ENCODE data around the gene KLF1. TPM values are rescaled to one million over a fixed set of nuclear protein-coding genes. Genes with fewer than 3 reads are reported as not detected.

KLF1 gene
- total RNA-seq, 1 donor from 2014 or later = not detected

GRCh38 chr19:12868540-12869112, 18.4 kb downstream of the KLF1 start:
- H3K27me3 Mint-ChIP-seq (ENCODE audit: unreplicated experiment) = peaks cover 19% of the 10 kb centered on the region
- no peak for DNase-seq
- no peak overlapping the region for H3K4me3 Mint-ChIP-seq (ENCODE audit: unreplicated experiment)
- TF ChIP-seq, protein P1, sequence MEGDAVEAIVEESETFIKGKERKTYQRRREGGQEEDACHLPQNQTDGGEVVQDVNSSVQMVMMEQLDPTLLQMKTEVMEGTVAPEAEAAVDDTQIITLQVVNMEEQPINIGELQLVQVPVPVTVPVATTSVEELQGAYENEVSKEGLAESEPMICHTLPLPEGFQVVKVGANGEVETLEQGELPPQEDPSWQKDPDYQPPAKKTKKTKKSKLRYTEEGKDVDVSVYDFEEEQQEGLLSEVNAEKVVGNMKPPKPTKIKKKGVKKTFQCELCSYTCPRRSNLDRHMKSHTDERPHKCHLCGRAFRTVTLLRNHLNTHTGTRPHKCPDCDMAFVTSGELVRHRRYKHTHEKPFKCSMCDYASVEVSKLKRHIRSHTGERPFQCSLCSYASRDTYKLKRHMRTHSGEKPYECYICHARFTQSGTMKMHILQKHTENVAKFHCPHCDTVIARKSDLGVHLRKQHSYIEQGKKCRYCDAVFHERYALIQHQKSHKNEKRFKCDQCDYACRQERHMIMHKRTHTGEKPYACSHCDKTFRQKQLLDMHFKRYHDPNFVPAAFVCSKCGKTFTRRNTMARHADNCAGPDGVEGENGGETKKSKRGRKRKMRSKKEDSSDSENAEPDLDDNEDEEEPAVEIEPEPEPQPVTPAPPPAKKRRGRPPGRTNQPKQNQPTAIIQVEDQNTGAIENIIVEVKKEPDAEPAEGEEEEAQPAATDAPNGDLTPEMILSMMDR (IDR thresholded peaks at IDR 0.05; ENCODE audit: partially characterized antibody, unreplicated experiment) = no peak
- H3K4me1 Mint-ChIP-seq (ENCODE audit: low read depth, unreplicated experiment) = peaks cover 7% of the 10 kb centered on the region
- peaks cover 13% of the 10 kb centered on the region for H3K9me3 Mint-ChIP-seq (ENCODE audit: unreplicated experiment)
- peaks cover 14% of the 10 kb centered on the region for H3K36me3 Mint-ChIP-seq (ENCODE audit: unreplicated experiment)
- H3K27ac Mint-ChIP-seq (ENCODE audit: unreplicated experiment) = no peak overlapping the region

GRCh38 chr19:12867120-12868099, 19.6 kb downstream of the KLF1 start:
- peaks cover 7% of the 10 kb centered on the region for H3K36me3 Mint-ChIP-seq (ENCODE audit: unreplicated experiment)
- H3K27me3 Mint-ChIP-seq (ENCODE audit: unreplicated experiment) = peaks cover 15% of the 10 kb centered on the region
- peak; percentile 78 for DNase-seq
- peaks cover 7% of the 10 kb centered on the region for H3K4me1 Mint-ChIP-seq (ENCODE audit: low read depth, unreplicated experiment)
- peaks cover 11% of the 10 kb centered on the region for H3K9me3 Mint-ChIP-seq (ENCODE audit: unreplicated experiment)
- H3K27ac Mint-ChIP-seq (ENCODE audit: unreplicated experiment) = peak overlapping the region; percentile 66
- TF ChIP-seq, protein P1 (IDR thresholded peaks at IDR 0.05; ENCODE audit: partially characterized antibody, unreplicated experiment) = no peak
- H3K4me3 Mint-ChIP-seq (ENCODE audit: unreplicated experiment) = no peak overlapping the region

- peak overlapping the region; percentile 52 for H3K27ac Mint-ChIP-seq (ENCODE audit: unreplicated experiment)
- H3K4me3 Mint-ChIP-seq (ENCODE audit: unreplicated experiment) = peak overlapping the region; percentile 25
- H3K4me1 Mint-ChIP-seq (ENCODE audit: low read depth, unreplicated experiment) = peaks cover 7% of the 10 kb centered on the region
- TF ChIP-seq, protein P1 (IDR thresholded peaks at IDR 0.05; ENCODE audit: partially characterized antibody, unreplicated experiment) = no peak
- peaks cover 9% of the 10 kb centered on the region for H3K27me3 Mint-ChIP-seq (ENCODE audit: unreplicated experiment)
- H3K36me3 Mint-ChIP-seq (ENCODE audit: unreplicated experiment) = no peaks in the 10 kb centered on the region
- no peak for DNase-seq
- H3K9me3 Mint-ChIP-seq (ENCODE audit: unreplicated experiment) = peaks cover 9% of the 10 kb centered on the region
Measured at GRCh38 chr19:12866416-12867119, 20.4 kb downstream of the KLF1 start.

DNA sequence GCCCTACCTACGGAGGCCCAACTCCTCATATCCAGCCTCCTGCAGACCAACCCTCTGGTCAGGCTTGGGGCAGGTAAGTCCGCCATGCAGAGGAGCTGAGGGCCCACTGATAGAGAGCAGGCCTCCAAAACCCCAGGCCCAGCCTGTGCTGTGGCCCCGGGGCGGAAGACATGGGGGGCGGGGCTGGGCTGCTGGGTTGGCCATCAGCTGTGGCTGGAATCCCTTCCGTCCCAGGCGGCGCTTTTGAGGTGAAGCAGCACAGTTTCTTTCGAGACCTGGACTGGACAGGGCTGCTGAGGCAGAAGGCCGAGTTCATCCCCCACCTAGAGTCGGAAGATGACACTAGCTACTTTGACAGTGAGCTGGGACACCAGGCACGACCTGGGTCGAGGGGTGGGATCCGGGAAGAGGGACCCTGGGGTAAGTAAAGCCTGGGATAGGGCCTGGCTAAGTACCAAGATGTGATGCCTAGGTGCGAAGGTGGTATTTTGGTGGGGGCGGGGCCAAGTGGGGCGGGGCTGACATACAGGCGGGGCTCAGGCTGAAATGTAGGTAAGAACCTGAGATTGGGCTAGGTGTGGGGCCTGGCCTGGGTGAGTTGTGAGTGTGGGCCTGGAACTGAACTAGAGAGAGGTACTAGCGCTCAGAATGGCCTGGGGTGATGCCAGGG, 21.1 kb downstream of the KLF1 start:
- Mint-ChIP-seq H3K4me3 (ENCODE audit: unreplicated experiment) (no peak overlapping the region), H3K9me3 (ENCODE audit: unreplicated experiment) (peaks cover 7% of the 10 kb centered on the region), H3K27ac (ENCODE audit: unreplicated experiment) (peak overlapping the region; percentile 52), H3K36me3 (ENCODE audit: unreplicated experiment) (no peaks in the 10 kb centered on the region), H3K27me3 (ENCODE audit: unreplicated experiment) (peaks cover 7% of the 10 kb centered on the region), H3K4me1 (ENCODE audit: low read depth, unreplicated experiment) (peaks cover 7% of the 10 kb centered on the region)
- DNase-seq = no peak
- TF ChIP-seq, protein P1 (IDR thresholded peaks at IDR 0.05; ENCODE audit: partially characterized antibody, unreplicated experiment) = no peak

Data from glutamatergic neuron (in vitro differentiated cells).